GM21619 (cell line): ENCODE measurements around the gene FAM174C.
"Not testable (repeated sequence)": the region's sequence is repeated elsewhere in the genome, so short reads cannot be mapped to it uniquely, and the experiment has no call there.

ENCODE experiments used
- ATAC-seq: cut with Tn5 transposase; IDR thresholded peaks from one replicate; pipeline ENCODE4 v1.9.1; 2021; ENCODE audit not compliant: unreplicated experiment

The FAM174C gene

DNA sequence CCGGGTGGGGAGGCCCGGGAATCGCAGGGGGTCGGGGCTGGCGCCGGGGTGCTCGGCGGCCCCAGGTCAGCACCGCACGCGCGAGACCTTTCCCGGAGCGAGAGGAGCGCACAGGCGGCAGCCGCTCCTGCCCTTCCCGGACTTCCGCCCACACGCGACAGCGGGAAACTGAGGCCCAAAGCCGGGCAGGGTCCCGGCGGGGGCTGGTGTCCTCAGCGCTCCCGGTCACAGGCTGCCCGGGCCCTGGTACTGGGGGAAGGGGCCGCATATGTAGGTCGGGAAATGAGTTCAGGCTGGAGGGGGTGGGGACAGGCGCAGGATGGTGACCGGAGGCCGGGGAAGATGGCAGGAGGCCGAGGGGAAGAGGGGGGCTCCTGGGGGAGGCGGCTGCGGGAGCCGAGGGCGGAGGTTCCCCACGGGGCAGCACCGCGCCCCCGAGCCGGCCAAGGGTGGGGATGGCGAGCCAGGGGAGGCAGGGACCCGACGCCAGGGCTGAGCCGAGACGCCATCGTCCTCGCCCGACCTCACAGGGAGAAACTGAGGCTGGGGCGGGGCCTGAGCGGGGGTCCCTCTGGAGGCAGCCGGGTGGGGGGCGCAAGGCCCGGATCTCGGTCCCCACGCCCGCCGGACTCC is 38.2 kb upstream of the FAM174C start:
- ATAC-seq = no peak

DNA sequence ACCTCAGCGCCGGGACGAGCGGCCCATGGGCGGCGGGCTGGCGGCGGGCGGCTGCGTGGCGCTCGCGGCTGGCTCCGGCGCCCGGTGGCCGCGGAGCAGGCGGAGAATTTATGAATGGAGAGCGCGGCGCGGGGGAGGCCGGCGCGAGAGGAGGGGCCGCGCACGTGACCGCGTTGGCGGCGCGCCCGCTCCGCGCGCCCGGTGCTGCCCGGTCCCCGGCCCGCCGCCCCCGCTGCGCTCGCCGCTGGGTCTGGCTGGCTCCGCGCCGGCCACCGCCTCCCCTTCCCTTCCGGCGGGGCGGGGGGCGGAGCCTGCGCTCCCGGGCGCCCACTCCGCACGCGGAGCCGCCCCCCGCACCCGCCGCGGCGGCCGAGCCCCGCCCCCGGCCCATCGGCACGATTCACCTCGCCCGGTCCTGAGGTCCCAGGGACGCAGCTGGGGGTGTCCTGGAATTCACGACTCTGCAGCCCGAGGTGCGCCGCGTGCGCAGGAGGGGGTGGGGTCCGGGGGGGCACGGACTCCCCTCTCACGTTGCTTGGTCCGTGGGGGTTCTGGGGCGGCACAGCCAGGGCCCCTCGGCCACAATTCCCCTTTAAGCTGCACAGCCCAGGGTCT is 37.5 kb upstream of the FAM174C start, which contains the start of gene CBARP:
Gene CBARP, minus strand, starts transcription at position 252 of the 615 bp plus-strand sequence. CDS start 1,905 bp downstream, outside the sequence.
- ATAC-seq = no peak

DNA sequence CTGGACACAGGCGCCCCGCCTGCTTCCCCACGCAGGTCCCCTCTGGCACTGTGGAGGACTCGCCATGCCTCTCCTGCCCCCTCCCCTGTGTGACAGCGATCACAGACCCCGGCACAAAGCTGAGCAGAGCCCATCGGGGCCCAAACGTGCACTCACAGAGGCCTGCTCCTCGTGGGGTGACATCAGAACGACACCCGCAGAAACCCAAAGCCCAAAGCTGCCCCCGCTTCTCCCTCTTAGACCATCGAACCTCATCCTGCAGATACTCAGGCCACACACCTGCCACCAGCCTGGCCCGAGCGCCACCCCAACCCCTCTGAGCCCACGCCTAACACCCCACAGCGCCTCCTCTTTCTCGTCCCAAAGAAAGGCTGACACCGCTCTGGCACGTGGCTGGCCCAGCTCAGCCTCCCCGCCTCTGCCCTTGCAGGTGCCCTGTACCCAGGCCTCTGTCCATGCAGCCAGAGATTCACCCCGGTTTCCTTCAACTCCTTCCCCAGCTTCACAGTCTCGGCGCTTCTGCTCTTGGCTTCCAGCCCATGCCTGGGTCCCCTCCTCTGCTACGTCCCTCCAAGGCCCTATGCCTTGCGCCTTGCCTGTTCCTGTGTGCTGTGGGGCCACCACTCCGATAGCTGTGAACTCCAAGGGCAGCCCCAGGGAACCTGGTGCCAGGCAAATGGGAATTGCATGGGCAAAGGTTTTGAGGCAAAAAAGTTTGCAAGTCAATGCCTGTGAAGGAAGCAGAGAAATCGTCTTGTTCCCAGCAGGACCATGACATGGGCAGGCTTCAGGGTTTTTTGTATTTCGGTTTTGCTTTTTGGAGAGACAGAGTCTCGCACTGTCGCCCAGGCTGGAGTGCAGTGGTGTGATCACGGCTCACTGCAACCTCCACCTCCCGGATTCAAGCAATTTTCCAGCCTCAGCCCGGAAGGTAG is 36.7 kb upstream of the FAM174C start:
- no peak for ATAC-seq

DNA sequence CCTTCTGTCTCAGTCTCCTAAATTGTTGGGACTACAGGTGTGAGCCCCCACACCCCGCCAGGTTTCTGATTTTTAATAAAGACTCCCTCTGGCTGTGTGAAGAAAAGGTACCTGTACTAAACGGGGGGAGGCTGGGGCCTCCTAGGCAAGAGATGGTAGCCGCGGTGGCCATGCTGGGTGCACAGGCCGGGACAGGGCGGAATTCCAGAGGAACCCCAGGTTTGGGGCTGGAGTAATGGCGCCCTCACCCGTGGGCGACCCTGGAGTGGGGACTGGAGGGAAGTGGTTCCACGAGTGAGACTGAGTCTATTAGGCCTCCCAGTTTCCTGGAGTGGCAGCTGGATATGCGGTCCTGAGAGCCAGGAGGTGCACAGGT is 35.9 kb upstream of the FAM174C start:
- ATAC-seq = no peak

DNA sequence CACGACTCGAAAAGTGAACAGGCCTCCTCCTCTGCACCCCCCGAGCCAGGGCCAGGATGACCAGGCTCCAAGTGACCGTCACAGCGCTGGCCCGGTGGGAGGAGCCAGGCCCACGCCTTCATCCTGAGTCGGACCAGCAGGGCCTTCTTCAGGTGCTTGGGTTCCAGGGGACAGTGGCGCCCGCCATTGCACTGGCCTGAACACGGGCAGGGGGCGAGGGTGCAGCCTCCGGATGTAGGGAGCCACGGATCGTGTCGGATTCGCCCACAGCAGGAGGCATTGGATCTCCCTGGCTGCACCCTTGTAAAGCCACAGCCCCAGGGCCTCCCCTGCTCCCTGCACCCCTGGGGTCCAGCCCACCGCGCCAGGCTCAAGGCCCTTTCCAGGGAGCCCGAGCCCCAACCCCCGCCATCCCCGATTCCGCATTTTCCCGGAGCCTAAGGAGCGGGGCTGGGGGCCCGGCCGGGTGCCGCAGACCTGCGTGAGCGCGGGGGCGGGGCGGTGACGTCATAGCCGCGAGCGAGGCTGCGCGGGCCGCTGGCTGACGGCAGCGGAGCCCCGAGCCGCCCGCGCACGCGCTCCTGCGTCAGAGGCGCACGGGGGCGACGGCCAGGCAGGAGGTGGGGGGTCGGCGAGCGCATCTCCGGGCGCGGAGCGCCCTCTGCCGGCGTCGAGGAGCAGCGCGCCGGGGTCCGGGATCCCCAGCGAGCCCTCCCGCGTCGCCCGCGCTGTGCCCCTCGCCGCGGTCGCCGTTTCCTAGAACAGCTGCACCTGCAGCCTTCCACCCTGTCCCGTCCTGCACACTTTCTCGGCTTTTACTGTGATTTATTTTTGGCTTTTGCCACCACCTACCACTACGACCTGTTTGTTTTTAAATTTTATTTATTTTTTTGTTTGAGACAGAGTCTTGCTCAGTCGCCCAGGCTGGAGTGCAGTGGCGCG is 35.3 kb upstream of the FAM174C start:
- ATAC-seq = peak; percentile 30

DNA sequence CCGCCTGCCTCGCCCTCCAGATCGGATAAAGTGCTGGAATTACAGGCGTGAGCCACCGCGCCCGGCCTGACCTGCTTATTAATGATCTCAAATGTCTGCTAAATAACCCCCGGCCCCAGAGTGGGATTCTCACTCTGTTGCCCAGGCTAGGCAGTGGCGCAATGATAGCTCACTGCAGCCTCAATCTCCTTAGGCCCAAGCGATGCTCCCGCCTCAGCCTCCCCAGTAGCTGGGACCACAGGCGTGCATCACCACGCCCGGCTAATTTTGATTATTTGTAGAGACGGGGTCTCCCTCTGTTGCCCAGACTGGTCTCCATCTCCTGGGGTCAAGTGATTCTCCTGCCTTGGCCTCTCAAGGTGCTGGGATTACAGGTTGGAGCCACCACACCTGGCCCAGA is 34.4 kb upstream of the FAM174C start:
- no peak for ATAC-seq

DNA sequence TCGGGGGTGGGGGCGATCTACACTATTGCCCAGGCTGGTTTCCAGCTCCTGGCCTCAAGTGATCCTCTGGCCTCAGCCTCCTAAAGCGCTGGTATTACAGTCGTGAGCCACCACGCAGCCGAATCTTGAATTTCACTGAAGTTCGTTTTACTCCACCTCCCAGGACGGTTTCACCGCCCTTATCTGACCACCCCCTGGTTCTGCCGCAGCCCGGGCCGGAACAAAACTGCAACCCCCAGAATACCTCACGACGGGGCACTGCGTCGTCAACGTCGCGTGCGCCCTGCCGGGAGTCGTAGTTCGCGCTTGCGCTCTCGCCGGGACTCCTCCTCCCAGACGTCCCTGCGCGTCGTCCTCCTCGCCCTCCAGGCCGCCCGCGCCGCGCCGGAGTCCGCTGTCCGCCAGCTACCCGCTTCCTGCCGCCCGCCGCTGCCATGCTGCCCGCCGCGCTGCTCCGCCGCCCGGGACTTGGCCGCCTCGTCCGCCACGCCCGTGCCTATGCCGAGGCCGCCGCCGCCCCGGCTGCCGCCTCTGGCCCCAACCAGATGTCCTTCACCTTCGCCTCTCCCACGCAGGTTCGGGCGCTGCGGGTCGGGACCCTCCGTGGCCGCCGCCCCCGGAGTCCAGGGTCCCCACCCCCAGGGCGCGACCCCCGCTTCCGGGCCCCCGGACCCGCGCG is 33.8 kb upstream of the FAM174C start, which contains the start of gene ATP5F1D:
Gene ATP5F1D, plus strand, starts transcription at position 335 of the 679 bp plus-strand sequence. Its CDS starts 100 bp downstream, at position 435.
- ATAC-seq = peak; percentile 35

DNA sequence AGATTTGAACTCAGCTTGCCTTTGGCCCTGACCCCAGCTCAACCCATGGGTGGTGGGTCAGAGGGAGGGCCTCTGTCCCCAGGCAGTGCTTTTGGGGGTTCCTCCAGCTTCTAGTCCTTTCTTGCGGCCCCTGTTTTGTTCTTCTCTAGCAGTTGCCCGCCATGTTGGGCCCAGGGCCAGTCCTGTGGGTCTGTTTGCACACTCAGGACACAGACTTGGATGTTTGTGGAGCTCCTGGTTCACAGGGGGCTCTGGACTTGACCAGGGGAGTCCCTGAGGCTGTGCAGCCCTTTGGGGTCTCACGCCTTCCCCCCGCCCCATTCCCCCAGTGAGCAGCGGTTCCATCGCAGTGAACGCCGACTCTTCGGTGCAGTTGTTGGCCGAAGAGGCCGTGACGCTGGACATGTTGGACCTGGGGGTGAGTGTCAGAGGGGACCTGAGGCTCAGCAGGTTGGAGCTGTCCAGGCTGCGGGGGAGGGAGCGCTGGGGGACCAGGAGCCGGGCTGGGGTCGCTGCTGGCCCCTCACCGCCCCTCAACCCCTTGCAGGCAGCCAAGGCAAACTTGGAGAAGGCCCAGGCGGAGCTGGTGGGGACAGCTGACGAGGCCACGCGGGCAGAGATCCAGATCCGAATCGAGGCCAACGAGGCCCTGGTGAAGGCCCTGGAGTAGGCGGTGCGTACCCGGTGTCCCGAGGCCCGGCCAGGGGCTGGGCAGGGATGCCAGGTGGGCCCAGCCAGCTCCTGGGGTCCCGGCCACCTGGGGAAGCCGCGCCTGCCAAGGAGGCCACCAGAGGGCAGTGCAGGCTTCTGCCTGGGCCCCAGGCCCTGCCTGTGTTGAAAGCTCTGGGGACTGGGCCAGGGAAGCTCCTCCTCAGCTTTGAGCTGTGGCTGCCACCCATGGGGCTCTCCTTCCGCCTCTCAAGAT is 31.3 kb upstream of the FAM174C start:
- no peak for ATAC-seq

DNA sequence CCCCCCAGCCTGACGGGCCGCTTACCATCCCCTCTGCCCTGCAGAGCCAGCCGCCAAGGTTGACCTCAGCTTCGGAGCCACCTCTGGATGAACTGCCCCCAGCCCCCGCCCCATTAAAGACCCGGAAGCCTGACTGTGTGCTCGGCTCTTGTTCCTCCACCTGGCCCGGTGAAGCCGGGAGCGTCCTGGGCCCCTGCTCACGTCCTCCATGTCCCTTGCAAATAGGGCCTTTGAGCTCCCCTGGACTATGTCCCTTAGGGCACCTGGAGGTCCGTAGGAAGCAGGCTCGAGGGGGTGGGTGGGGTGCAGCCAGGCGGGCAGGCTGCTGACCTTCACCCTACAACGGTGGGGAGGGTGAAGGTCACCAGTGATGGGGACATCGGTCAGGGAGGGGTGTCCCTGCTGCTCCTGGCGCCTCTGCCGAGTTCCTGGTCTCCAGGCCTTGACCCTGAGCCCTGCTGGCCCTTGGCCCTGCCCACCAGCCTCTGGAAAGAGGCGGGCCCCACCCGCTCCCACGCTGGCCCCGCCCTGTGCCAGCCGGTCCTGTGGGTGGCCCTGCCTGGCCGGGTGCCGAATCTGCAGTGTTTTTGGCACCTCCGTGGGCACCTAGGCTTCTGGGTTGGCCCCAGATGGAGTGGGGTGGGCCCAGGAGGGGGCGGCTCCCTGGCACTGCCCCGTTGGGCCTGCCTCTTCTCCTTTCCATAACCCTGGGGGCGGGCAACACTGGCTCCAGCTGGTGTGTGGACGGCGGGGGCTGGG is 30.5 kb upstream of the FAM174C start:
- ATAC-seq = no peak

DNA sequence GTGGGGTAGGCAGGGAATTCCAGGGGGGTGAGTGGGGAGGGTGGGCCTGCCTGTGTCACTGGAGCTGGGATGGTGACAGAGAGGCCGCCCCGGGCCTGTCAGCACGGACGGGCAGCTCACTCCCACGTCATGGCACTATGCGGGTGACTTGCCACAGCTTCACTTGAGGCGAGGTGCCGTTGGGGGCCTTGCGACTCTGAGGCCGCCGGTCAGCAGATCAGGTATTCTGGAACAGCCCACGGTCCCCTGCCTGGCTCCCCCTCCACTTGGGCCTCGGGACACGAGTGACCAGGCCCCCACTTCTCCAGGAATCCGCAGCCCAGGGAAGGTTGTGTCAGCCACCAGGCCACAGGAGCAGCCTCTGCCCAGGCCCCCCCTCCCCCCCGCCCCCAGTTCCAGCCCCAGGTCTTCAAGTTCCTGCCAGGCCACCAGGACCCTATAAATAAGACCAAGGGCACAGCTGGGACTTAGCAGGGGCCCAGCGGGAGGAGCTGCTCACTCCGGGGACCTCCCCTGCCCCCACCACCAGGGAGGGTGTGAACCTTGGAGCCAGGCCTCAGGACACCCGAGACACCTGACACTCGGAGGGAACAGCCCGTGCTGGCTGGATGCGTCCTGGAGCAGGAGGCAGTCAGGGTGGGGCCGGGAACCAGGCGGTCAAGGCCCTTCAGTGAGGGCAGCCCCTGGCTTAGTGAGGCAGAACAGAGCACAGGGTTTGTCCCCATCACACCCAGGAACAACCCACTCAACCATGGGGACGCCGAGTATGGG is 29.7 kb upstream of the FAM174C start:
- ATAC-seq = no peak

DNA sequence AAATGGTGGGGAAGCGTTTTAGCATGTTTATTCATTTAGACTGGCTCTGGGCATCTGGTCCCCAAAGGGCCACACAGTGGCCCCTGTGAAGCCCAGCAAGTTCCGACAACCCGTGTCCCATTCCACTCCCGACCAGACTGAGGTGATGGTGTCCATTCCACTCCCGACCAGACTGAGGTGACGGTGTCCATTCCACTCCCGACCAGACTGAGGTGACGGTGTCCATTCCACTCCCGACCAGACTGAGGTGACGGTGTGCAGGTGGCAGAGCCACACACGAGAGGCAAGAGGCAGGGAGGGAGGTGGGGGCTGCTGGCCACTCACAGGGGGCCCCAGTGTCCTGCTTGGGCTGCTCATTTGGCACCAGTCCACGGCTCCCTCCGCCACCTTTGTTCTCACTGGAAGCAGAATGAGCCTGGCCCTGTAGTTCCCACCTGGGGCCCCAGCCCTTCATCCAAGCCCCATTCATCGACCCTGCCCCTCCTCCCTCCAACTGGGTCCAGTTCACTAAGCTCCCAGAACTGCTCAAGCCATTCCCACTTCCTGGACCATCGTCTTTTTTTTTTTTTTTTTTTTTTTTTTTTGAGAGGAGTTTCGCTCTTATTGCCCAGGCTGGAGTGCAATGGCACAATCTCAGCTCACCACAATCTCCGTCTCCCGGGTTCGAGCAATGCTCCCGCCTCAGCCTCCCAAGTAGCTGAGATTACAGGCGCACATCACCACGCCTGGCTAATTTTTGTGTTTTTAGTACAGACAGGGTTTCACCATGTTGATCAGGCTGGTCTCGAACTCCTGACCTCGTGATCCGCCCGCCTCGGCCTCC is 28.9 kb upstream of the FAM174C start:
- not testable (repeated sequence) for ATAC-seq

DNA sequence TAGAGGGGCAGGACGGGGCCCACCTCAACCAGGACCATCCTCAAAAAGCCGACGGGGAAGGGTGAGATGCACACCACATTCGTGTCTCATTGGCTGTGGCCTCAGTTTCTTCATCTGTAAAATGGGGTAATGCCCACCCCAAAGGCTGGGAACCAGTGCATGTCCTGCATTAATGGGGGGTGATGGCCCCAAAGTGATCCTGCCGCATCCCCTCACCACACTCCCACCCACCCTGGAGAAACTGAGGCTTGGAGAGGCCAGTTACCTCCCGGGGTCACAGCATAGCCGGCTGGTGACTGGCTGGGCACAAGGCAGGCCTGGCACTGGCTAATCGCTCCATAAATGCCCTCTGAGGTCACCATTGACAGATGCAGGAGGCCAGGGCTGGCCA is 27.6 kb upstream of the FAM174C start:
- ATAC-seq = no peak

DNA sequence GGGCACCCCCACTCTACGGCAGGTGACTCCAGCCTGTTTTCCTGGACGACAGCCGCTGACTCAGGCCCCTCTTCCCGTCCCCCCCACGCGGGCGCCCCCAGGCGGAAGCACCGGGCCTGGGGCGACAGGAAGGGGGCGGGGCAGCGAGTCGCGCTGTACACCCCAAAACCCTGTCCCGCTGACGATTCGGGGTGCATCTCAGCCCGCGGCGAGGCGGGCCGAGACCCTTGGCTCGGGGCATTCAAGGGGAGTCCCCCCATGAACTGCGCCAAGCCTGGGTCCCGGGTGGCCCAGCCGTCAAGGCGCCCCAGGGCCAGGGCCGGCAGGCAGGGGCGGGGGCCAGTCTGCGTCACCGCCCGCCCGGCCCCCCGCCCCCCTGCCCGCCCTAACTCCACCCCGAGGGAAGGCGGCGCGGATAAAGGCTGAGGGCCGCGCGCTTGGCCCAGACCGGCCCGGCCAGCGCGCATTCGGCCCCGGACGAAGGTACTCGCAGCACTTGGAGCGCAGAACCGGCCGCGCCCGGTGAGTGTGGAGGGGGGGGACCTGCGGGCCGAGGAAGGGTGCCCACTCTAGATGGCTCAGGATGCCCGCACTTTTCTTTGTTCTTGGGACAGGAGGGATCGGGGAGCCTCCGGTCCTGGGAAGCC is 27.1 kb upstream of the FAM174C start, which contains the start of gene MIDN:
Gene MIDN, plus strand, starts transcription at position 445 of the 647 bp plus-strand sequence. CDS start 1,714 bp downstream, outside the sequence.
- ATAC-seq = peak; percentile 15

DNA sequence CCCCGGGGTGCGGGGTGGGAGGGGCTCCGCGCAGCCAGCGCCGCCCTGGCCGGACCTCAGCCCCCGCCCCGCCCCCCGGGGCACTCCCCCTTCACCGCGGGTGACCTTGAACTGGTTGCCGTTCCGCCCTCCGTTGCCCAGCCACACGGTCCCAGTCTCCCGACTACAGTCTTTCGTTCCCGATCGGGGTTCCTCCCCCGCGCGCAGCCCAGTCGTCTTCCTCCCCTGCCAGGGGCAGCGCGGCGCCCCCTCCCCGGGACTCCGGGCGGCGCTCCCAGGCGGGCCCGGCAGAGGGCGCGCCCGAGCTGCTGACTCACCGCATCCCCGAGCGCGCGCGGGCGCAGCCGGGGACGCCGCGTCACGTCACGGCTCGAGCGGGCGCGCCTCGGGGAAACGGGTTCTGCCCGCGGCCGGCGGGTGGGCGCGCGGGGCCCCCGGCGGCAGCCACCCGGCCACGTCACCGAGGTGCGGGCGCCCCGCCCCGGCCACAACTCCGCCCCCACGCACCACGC is 26.5 kb upstream of the FAM174C start:
- peak; percentile 26 for ATAC-seq

DNA sequence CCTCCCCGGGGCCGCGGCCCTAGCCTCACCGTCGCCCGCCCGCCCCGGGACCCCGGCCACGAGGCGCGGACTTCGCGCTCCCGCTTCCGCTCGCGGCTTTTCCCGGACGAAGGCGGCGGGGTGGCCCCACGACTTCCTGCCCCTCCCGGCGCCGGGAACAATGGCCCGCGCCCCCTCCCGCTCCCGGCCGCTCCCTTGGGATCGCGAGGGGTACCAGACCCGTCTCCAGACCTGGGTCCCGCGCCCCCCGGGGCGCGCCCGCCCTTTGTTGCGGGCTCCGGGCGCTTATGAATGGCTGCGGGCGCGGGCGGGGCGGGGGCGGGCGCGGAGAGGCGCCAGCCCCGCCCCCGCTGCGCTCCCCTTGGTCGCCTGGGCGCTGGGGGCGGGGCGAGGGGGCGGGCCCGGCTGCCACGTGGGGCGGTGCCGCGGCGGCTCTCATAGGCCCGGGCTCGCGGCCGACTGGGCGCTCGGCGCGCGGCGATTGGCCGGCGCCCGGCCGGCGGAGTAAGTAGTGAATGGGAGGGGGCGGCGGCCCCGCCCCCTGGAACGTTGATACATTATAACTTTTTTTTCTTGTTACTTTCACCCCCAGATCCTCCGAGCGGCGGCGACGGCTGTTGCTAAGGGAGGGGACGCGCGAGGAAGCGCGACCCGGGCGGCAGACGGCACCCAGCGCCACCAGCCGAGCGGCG is 25.9 kb upstream of the FAM174C start:
- ATAC-seq = peak; percentile 39
